Stimulated activated CD4-positive, alpha-beta T cell treated with anti-CD3 and anti-CD28 coated beads, Interleukin-1b, Interleukin-23, amount 100 ng/mL, for 24 hours (primary cell): ENCODE measurements around the gene FYB1.

ENCODE experiments used
- DNase-seq, 4 experiments: peaks; one replicate each; pipeline ENCODE4 v3.0.0-alpha.2; 2020; ENCODE audit warnings: low read depth in 4 of 4, low spot score in 1 of 4

The FYB1 gene

DNA sequence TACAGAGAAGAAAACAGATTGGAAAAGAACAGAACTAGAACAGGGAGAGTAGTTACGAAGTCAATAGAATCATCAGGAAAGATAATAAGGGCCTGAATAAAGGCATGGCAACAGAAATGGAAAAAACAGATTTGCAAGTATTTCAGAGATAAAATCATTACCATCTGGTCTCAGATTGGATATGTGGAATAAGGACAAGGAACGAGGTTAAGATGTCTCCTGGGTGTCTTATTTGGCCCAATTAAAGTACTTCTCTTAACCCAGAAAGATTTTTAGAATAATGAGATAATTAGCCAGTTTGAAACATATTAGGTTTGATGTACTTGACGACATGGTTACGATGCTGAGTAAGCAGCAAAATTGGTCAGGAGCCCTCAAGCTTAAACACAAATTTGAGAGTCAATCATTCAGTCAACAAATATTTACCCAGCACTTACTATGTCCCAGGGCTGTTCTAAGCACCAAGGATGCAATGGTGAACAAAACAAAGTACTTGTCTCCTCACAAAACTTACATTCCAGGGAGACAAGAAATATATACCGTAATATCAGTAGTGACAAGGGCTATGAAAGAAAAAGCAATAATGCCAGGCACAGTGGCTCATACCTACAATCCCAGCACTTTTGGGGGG, 163.5 kb downstream of the FYB1 start:
- DNase-seq = no peak
